Cortex of kidney (tissue), 1 donor: ENCODE data around the gene SLC47A1.

Experiments
- DNase-seq: peaks from one replicate; lab custom pipeline; 2025; lab: John Stamatoyannopoulos, UW

SLC47A1 gene

GRCh38 chr17:19610879-19611278 lies 77.2 kb downstream of the SLC47A1 start:
- no peak for DNase-seq

- DNase-seq, result no peak
Measured at GRCh38 chr17:19613979-19614378, 80.3 kb downstream of the SLC47A1 start.

GRCh38 chr17:19614900-19615299 lies 81.2 kb downstream of the SLC47A1 start:
- no peak for DNase-seq

GRCh38 chr17:19618015-19618414 lies 84.4 kb downstream of the SLC47A1 start:
- no peak for DNase-seq

GRCh38 chr17:19619705-19620325 lies 86.2 kb downstream of the SLC47A1 start:
- no peak for DNase-seq

GRCh38 chr17:19621697-19622096 lies 88.0 kb downstream of the SLC47A1 start:
- DNase-seq, result no peak

- DNase-seq, result no peak
Measured at GRCh38 chr17:19626079-19626478, 92.4 kb downstream of the SLC47A1 start.
